Gastroesophageal sphincter (tissue), 3 donors: ENCODE measurements around the gene LYZL6.

ENCODE experiments used
- CTCF ChIP-seq, 4 experiments: fragments of 200-600 bp in 2 of 4; fragments of 450-650 bp in 2 of 4; sonication (generic) in 1 of 4; IDR thresholded peaks; one replicate each; pipeline ENCODE4 v1.5.1; 2017 to 2019; ENCODE audit warnings: antibody characterized with exemption in 4 of 4, mild to moderate bottlenecking in 2 of 4, moderate library complexity in 2 of 4
- POLR2A ChIP-seq, 2 donors: fragments of 450-650 bp; IDR thresholded peaks; one replicate each; pipeline ENCODE4 v1.6.1; 2017; ENCODE audit warnings: antibody characterized with exemption in 2 of 2, mild to moderate bottlenecking in 2 of 2, moderate library complexity in 1 of 2

- no peak for TF ChIP-seq CTCF (IDR thresholded peaks at IDR 0.05)
- no peak for TF ChIP-seq POLR2A (IDR thresholded peaks at IDR 0.05)
These were observed 52.2 kb downstream of the LYZL6 start for GRCh38 chr17:35891269-35891668.
